HG02759 (cell line): ENCODE results near the gene CCBE1.
A peak's percentile ranks its signal among the peaks of the same experiment; 100 is the strongest.

Experiments used
- ATAC-seq: cut with Tn5 transposase; IDR thresholded peaks from one replicate; pipeline ENCODE4 v1.9.1; 2021; ENCODE audit warnings: mild to moderate bottlenecking, moderate library complexity; ENCODE audit not compliant: unreplicated experiment

CCBE1 gene

GRCh38 chr18:59509481-59510442 lies 187.5 kb downstream of the CCBE1 start:
- no peak for ATAC-seq

GRCh38 chr18:59505356-59505755 lies 191.9 kb downstream of the CCBE1 start:
- no peak for ATAC-seq

GRCh38 chr18:59502274-59503175 lies 194.7 kb downstream of the CCBE1 start:
- no peak for ATAC-seq

GRCh38 chr18:59501920-59502273 lies 195.3 kb downstream of the CCBE1 start:
- ATAC-seq = no peak

- no peak for ATAC-seq
Observed at GRCh38 chr18:59500765-59501164, 196.5 kb downstream of the CCBE1 start.

GRCh38 chr18:59498506-59499086 lies 198.6 kb downstream of the CCBE1 start:
- no peak for ATAC-seq

GRCh38 chr18:59492756-59493421 lies 204.3 kb downstream of the CCBE1 start:
- no peak for ATAC-seq

- peak; percentile 49 for ATAC-seq
Observed at GRCh38 chr18:59488899-59489298, 208.3 kb downstream of the CCBE1 start.

GRCh38 chr18:59485382-59485781 lies 211.8 kb downstream of the CCBE1 start:
- no peak for ATAC-seq

- no peak for ATAC-seq
Observed at GRCh38 chr18:59484561-59485328, 212.5 kb downstream of the CCBE1 start.

- ATAC-seq = no peak
Observed at GRCh38 chr18:59484131-59484530, 213.1 kb downstream of the CCBE1 start.

- ATAC-seq = no peak
Observed at GRCh38 chr18:59481436-59481835, 215.8 kb downstream of the CCBE1 start.

- no peak for ATAC-seq
Observed at GRCh38 chr18:59479776-59480175, 217.4 kb downstream of the CCBE1 start.

- ATAC-seq = no peak
Observed at GRCh38 chr18:59478591-59478990, 218.6 kb downstream of the CCBE1 start.

GRCh38 chr18:59477849-59478248 lies 219.4 kb downstream of the CCBE1 start:
- no peak for ATAC-seq

- no peak for ATAC-seq
Observed at GRCh38 chr18:59470561-59471121, 226.6 kb downstream of the CCBE1 start.

- no peak for ATAC-seq
Observed at GRCh38 chr18:59469463-59470180, 227.6 kb downstream of the CCBE1 start.

- ATAC-seq = no peak
Observed at GRCh38 chr18:59468821-59469220, 228.4 kb downstream of the CCBE1 start.

- no peak for ATAC-seq
Observed at GRCh38 chr18:59467497-59467896, 229.7 kb downstream of the CCBE1 start.
